ENCODE results near the gene SPG21. TPM values are rescaled to one million over a fixed set of nuclear protein-coding genes. Genes with fewer than 3 reads are reported as not detected.

SPG21 gene
- total and polyA plus RNA-seq, 2 of the 8 experiments (the other 6 are each of a cell fraction or from before 2014, with no cell fraction given), result 67.3 to 72.7 TPM

DNA sequence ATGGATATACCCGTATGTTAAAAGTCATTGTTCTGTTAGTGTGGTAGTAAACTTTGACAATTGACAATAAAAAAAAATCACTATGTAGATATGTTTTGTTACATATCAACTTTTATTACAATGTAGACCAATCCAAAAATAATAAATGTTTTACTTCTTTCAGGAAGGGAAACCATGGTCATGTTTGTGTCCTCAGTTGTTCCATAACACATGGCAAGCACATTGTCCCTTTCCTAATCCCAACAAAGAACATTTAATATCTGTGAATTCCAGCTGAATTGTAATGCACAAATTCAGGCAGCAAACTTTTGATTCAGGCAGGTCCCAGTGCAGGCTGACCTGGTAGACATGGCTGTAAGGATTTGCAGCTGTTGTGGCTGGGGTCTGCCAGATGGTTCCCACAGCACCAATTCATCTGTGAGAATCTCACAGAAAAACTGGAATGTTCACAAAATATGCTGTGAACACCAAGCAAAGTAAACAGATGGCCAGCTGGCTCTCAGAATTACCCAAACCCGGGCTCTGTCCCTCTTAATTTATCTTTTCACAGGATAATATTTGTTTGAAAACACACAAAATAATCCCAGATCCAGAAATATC is 1.9 kb upstream of the SPG21 start:
- Histone ChIP-seq H3K4me1 (replicated peaks in 1 of 4; ENCODE audit: control insufficient read depth in 3 of 4, insufficient read depth in 4 of 4, low read length in 3 of 4) (peaks cover 0 to 5% (median 1%) of the 10 kb centered on the region in 4 experiments; a peak in 4 of 7 replicates), H3K79me1 (ENCODE audit: low read depth, low read length) (no peaks in the 10 kb centered on the region), H3K9ac (replicated peaks in 1 of 4; ENCODE audit: extremely low read depth in 1 of 4, low read depth in 3 of 4, low read length in 3 of 4) (no peak overlapping the region), H3K4ac (replicated peaks; ENCODE audit: insufficient read length, low read depth, low read length) (peak overlapping the region; percentile 81), H3K23ac (ENCODE audit: insufficient read length) (no peak overlapping the region), H4K91ac (replicated peaks; ENCODE audit: insufficient read length, low read length) (no peak overlapping the region), H3K14ac (ENCODE audit: insufficient read length) (no peak overlapping the region), H2BK5ac (ENCODE audit: low read depth, low read length) (no peak overlapping the region), H3K9me3 (ENCODE audit: insufficient read depth in 2 of 2, low read depth in 1 of 2, low read length in 1 of 2) (no peaks in the 10 kb centered on the region), H2BK20ac (ENCODE audit: low read length) (no peak overlapping the region), H3K27ac (ENCODE audit: low read depth, low read length) (no peak overlapping the region), H3K18ac (ENCODE audit: extremely low read depth, low read length) (no peak overlapping the region), H3K4me3 (ENCODE audit: extremely low read depth in 1 of 4, insufficient read depth in 2 of 4, low read depth in 3 of 4, low read length in 4 of 4) (no peak overlapping the region), H4K20me1 (replicated peaks in 1 of 2; ENCODE audit: control insufficient read depth in 1 of 2, insufficient read depth in 2 of 2, low read length in 2 of 2) (no peaks in the 10 kb centered on the region), H2AK5ac (ENCODE audit: low read depth, low read length) (no peak overlapping the region), H3K79me2 (ENCODE audit: control insufficient read depth in 1 of 2, insufficient read depth in 2 of 2, low read length in 2 of 2) (peaks cover 0 to 13% of the 10 kb centered on the region in 2 experiments; a peak in 1 of 4 replicates), H3K27me3 (replicated peaks in 1 of 4; ENCODE audit: control insufficient read depth in 3 of 4, extremely low read depth in 1 of 4, insufficient read depth in 3 of 4, low read length in 3 of 4) (no peaks in the 10 kb centered on the region; a peak in 1 of 7 replicates), H3K23me2 (ENCODE audit: low read depth, low read length) (peaks cover 8% of the 10 kb centered on the region), H2AFZ (ENCODE audit: low read length) (no peak overlapping the region), H4K5ac (ENCODE audit: insufficient read length, low read depth, low read length) (no peak overlapping the region), H3K36me3 (ENCODE audit: control insufficient read depth in 2 of 4, insufficient read depth in 4 of 4, low read length in 3 of 4) (no peaks in the 10 kb centered on the region), H4K8ac (ENCODE audit: extremely low read depth, insufficient read depth, low read length) (no peak overlapping the region), H2BK120ac (replicated peaks; ENCODE audit: low read depth, low read length) (no peak overlapping the region), H2BK12ac (ENCODE audit: low read depth, low read length) (no peak overlapping the region), H2BK15ac (ENCODE audit: low read length) (no peak overlapping the region), H3K4me2 (ENCODE audit: insufficient read depth in 1 of 2, low read depth in 2 of 2, low read length in 2 of 2) (no peak overlapping the region), H3K56ac (replicated peaks; ENCODE audit: insufficient read length, low read depth, low read length) (no peak overlapping the region)
- ChIA-PET POLR2A (ENCODE audit: partially characterized antibody) (no interaction called here), CTCF (ENCODE audit: partially characterized antibody) (interaction anchor here (1.3 to 1.9 kb wide), 4 partner anchors 10 to 137 kb away, joined by 3 to 5 read pairs (median 4); no protein-coding TSS in a partner anchor)
- peak in 1 of 2 experiments; percentile 2 for DNase-seq (ENCODE audit: low read depth in 1 of 2, low spot score in 2 of 2)
- FAIRE-seq, result no peak
- WGBS, 2 experiments (ENCODE audit: extremely low coverage in 1 of 2, insufficient coverage in 1 of 2, insufficient read length in 1 of 2, insufficient replicate concordance in 2 of 2, low coverage in 1 of 2, low lambda C conversion rate in 2 of 2, missing lambda C conversion rate in 1 of 2), result 93% methylated on average over 2 of the region's 2 CpGs; no CpG with 5 or more reads in 1 of the 2 experiments
- TF ChIP-seq TCF12 (IDR thresholded peaks at IDR 0.05; ENCODE audit: low read depth, low read length) (no peak), CHD1 (IDR thresholded peaks at IDR 0.05; ENCODE audit: low read depth, low read length) (no peak), RNF2 (IDR thresholded peaks at IDR 0.05; ENCODE audit: borderline replicate concordance, low read depth, low read length, missing control alignments, poor library complexity, severe bottlenecking) (no peak), FOSL1 (IDR thresholded peaks at IDR 0.05; ENCODE audit: insufficient read depth, low read depth, low read length) (no peak), NRF1 (IDR thresholded peaks at IDR 0.05; ENCODE audit: low read depth, low read length) (no peak), ZNF274 (IDR thresholded peaks at IDR 0.05; ENCODE audit: borderline replicate concordance, extremely low read depth, low read length) (no peak), SUZ12 (IDR thresholded peaks at IDR 0.05; ENCODE audit: low read length) (no peak), ASH2L (IDR thresholded peaks at IDR 0.05; ENCODE audit: low read length) (no peak), SAP30 (IDR thresholded peaks at IDR 0.05; ENCODE audit: insufficient read depth, insufficient replicate concordance, low read length) (no peak), POLR2AphosphoS5 (IDR thresholded peaks at IDR 0.05; ENCODE audit: low read depth, low read length) (no peak), RXRA (IDR thresholded peaks at IDR 0.05; ENCODE audit: insufficient read depth, low read depth, low read length) (no peak)
- TF ChIP-seq, protein P1, sequence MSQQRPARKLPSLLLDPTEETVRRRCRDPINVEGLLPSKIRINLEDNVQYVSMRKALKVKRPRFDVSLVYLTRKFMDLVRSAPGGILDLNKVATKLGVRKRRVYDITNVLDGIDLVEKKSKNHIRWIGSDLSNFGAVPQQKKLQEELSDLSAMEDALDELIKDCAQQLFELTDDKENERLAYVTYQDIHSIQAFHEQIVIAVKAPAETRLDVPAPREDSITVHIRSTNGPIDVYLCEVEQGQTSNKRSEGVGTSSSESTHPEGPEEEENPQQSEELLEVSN (IDR thresholded peaks at IDR 0.05), result no peak

Measured in H1 (cell line).